Neural crest cell (in vitro differentiated cells): ENCODE measurements around the gene VAX1. TPM values are rescaled to one million over a fixed set of nuclear protein-coding genes. Genes with fewer than 3 reads are reported as not detected.

Experiments
- DNase-seq: peaks from one replicate; pipeline ENCODE4 v3.0.0; 2021; ENCODE audit warnings: low read depth, mixed read lengths, low spot score
- H3K27ac Mint-ChIP-seq: one replicate; pipeline ENCODE4 v1.8.0; 2021; ENCODE audit warnings: mild to moderate bottlenecking, mixed read lengths; ENCODE audit not compliant: unreplicated experiment
- H3K27me3 Mint-ChIP-seq: 2 replicates; pipeline ENCODE4 v1.8.0; 2021; ENCODE audit warnings: low read depth, mild to moderate bottlenecking, mixed read lengths
- H3K36me3 Mint-ChIP-seq: 2 replicates; pipeline ENCODE4 v1.8.0; 2021; ENCODE audit warnings: low read depth, mild to moderate bottlenecking, mixed read lengths
- H3K4me1 Mint-ChIP-seq: 2 replicates; pipeline ENCODE4 v1.8.0; 2021; ENCODE audit warnings: mixed read lengths
- H3K4me3 Mint-ChIP-seq: one replicate; pipeline ENCODE4 v1.8.0; 2021; ENCODE audit warnings: mild to moderate bottlenecking, mixed read lengths
- H3K9me3 Mint-ChIP-seq: 2 replicates; pipeline ENCODE4 v1.8.0; 2021; ENCODE audit warnings: mixed read lengths
- total RNA-seq: library from RNA; stranded (reverse); gene quantifications from 2 replicates; pipeline ENCODE4 v1.2.1, GENCODE V29; 2021
- TF ChIP-seq, protein P1 (sequence below): fragments of 200-600 bp; sonication (generic); conservative IDR thresholded peaks from 2 replicates; pipeline ENCODE4 v1.5.0; 2021; ENCODE audit warnings: antibody characterized with exemption, mild to moderate bottlenecking

VAX1 gene
- total RNA-seq, 1 donor from 2014 or later: 0.23 TPM

- Mint-ChIP-seq H3K36me3 (no peaks in the 10 kb centered on the region), H3K27me3 (peaks cover 98% of the 10 kb centered on the region), H3K27ac (no peak overlapping the region), H3K4me1 (no peaks in the 10 kb centered on the region), H3K4me3 (no peak overlapping the region), H3K9me3 (peaks cover 3% of the 10 kb centered on the region)
- TF ChIP-seq, protein P1, sequence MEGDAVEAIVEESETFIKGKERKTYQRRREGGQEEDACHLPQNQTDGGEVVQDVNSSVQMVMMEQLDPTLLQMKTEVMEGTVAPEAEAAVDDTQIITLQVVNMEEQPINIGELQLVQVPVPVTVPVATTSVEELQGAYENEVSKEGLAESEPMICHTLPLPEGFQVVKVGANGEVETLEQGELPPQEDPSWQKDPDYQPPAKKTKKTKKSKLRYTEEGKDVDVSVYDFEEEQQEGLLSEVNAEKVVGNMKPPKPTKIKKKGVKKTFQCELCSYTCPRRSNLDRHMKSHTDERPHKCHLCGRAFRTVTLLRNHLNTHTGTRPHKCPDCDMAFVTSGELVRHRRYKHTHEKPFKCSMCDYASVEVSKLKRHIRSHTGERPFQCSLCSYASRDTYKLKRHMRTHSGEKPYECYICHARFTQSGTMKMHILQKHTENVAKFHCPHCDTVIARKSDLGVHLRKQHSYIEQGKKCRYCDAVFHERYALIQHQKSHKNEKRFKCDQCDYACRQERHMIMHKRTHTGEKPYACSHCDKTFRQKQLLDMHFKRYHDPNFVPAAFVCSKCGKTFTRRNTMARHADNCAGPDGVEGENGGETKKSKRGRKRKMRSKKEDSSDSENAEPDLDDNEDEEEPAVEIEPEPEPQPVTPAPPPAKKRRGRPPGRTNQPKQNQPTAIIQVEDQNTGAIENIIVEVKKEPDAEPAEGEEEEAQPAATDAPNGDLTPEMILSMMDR: no peak
- DNase-seq: no peak
Measured at GRCh38 chr10:117148284-117148683, 10.2 kb upstream of the VAX1 start.

GRCh38 chr10:117145019-117145418 lies 6.9 kb upstream of the VAX1 start:
- Mint-ChIP-seq H3K4me1 (peaks cover 4% of the 10 kb centered on the region), H3K36me3 (no peaks in the 10 kb centered on the region), H3K9me3 (peaks cover 3% of the 10 kb centered on the region), H3K4me3 (no peak overlapping the region), H3K27ac (no peak overlapping the region), H3K27me3 (peaks cover 100% of the 10 kb centered on the region)
- no peak for DNase-seq
- TF ChIP-seq, protein P1: no peak

GRCh38 chr10:117143103-117143823 lies 5.2 kb upstream of the VAX1 start:
- DNase-seq: no peak
- Mint-ChIP-seq H3K4me1 (peaks cover 15% of the 10 kb centered on the region), H3K27ac (no peak overlapping the region), H3K4me3 (no peak overlapping the region), H3K9me3 (peaks cover 3% of the 10 kb centered on the region), H3K36me3 (no peaks in the 10 kb centered on the region), H3K27me3 (peaks cover 98% of the 10 kb centered on the region)
- TF ChIP-seq, protein P1: no peak

DNA sequence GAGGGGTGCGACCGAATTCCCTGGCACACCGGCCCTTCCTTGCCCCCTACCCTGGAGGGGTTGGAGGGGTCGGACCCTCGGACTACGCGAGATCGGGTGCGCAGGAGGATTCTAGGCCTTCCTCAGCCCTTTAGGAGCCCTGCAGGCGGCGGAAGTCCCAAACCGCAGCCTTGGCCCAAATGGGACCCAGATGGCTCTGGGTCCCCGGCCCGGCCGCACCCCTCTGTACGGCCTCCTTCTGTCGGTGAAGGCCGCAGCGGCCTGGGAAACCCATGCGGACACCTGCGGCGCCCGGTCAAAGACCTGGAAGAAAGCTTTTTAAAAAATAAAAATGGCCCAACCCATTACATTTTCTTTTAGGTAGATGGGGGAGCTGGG lies 2.4 kb upstream of the VAX1 start:
- Mint-ChIP-seq H3K9me3 (peaks cover 3% of the 10 kb centered on the region), H3K4me3 (no peak overlapping the region), H3K36me3 (no peaks in the 10 kb centered on the region), H3K4me1 (peaks cover 22% of the 10 kb centered on the region), H3K27me3 (peaks cover 93% of the 10 kb centered on the region), H3K27ac (no peak overlapping the region)
- no peak for DNase-seq
- TF ChIP-seq, protein P1: no peak

- Mint-ChIP-seq H3K36me3 (no peaks in the 10 kb centered on the region), H3K27ac (no peak overlapping the region), H3K27me3 (peaks cover 93% of the 10 kb centered on the region), H3K4me3 (no peak overlapping the region), H3K9me3 (peaks cover 3% of the 10 kb centered on the region), H3K4me1 (peaks cover 23% of the 10 kb centered on the region)
- no peak for DNase-seq
- TF ChIP-seq, protein P1: no peak
Measured at GRCh38 chr10:117139581-117140524, 1.8 kb upstream of the VAX1 start.
